Measurements from ENCODE around the gene SSRP1.
"Not testable (repeated sequence)": the region's sequence is repeated elsewhere in the genome, so short reads cannot be mapped to it uniquely, and the experiment has no call there.

The SSRP1 gene

DNA sequence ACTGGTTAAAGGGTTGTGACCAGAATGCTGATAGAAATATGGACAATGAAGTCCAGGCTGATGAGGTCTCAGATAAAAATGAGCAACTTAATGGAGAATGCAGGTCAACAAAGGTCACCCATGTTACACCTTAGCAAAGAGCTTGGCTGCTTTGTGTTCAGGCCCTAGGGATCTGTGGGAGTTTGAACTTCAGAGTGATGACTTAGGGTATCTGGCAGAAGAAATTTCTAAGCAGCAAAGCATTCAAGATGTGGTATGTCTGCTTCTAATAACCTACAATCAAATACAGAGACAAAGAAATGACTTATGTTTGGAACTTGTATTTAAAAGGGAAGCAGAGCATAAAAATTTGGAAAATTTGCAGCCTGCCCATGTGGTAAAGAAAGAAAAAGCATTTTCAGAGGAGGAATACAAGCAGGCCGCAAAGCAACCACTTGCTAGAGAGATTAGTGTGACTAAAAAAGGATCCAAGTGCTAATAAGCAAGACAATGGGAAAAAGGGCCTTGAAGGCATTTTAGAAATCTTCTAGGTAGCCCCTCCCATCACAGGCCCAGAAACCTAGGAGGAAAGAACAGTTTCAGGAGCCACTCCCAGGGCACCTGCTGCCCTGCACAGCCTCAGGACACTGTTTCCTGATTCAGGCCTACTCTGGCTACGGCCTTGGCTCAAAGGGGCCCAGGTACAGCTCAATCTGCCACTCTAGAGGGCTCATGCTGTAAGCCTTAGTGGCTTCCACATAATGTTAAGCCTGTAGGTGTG lies 52.3 kb downstream of the SSRP1 start:
- POLR2A ChIA-PET = no interaction called here

DNA sequence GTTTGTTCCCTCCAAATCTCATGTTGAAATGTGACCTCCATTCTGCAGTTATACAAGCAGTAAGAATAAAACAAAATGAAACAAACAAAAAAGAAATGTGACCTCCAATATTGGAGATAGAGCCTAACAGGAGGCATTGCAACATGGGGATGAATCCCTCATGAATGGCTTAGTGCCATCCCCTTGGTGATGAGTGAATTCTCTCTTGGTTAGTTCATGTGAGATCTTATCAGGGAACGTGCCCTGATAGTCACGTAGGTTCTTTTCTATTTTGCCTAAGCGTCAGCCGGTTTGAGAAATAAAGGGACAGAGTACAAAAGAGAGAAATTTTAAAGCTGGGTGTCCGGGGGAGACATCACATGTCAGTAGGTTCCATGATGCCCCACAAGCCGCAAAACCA lies 54.1 kb downstream of the SSRP1 start:
- H3K27ac ChIP-seq (ENCODE audit: extremely low read depth, low read depth, low read length); CTCF ChIA-PET; H3K4me3 ChIP-seq (ENCODE audit: low read depth, low read length); H3K4me1 ChIP-seq (ENCODE audit: control insufficient read depth, insufficient read depth, low read length); POLR2A ChIA-PET; H3K36me3 ChIP-seq (ENCODE audit: control insufficient read depth in 2 of 2, insufficient read depth in 1 of 2, low read length in 2 of 2); H3K9me3 ChIP-seq (ENCODE audit: control insufficient read depth, insufficient read depth, low read depth, low read length): not testable (repeated sequence)

More for the DNA sequence above, 52.3 kb downstream of the SSRP1 start:
- Histone ChIP-seq H3K27ac (ENCODE audit: extremely low read depth, low read depth, low read length) (no peak overlapping the region), H3K4me1 (ENCODE audit: control insufficient read depth, insufficient read depth, low read length) (no peaks in the 10 kb centered on the region), H3K4me3 (ENCODE audit: low read depth, low read length) (no peak overlapping the region), H3K36me3 (ENCODE audit: control insufficient read depth in 2 of 2, insufficient read depth in 1 of 2, low read length in 2 of 2) (no peaks in the 10 kb centered on the region), H3K9me3 (ENCODE audit: control insufficient read depth, insufficient read depth, low read depth, low read length) (no peaks in the 10 kb centered on the region)
- CTCF ChIA-PET = interaction anchor here (1.0 kb wide), 1 partner anchor 34 kb away, joined by 4 read pairs; no protein-coding TSS in a partner anchor
- no peak for TF ChIP-seq ZNF837 (tag by site-specific recombination; IDR thresholded peaks at IDR 0.05)
- TF ChIP-seq ZNF274 (IDR thresholded peaks at IDR 0.05; ENCODE audit: low read length) = no peak
- TF ChIP-seq ZNF274 (tag by site-specific recombination; IDR thresholded peaks at IDR 0.05; ENCODE audit: borderline replicate concordance) = no peak
- TF ChIP-seq, protein P1, sequence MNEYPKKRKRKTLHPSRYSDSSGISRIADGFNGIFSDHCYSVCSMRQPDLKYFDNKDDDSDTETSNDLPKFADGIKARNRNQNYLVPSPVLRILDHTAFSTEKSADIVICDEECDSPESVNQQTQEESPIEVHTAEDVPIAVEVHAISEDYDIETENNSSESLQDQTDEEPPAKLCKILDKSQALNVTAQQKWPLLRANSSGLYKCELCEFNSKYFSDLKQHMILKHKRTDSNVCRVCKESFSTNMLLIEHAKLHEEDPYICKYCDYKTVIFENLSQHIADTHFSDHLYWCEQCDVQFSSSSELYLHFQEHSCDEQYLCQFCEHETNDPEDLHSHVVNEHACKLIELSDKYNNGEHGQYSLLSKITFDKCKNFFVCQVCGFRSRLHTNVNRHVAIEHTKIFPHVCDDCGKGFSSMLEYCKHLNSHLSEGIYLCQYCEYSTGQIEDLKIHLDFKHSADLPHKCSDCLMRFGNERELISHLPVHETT (tag by site-specific recombination; IDR thresholded peaks at IDR 0.05) = no peak
- no peak for TF ChIP-seq ZXDB (tag by site-specific recombination; IDR thresholded peaks at IDR 0.05)
- TF ChIP-seq ZNF184 (tag by site-specific recombination; IDR thresholded peaks at IDR 0.05) = no peak
- no peak for TF ChIP-seq ZNF292 (tag by site-specific recombination; IDR thresholded peaks at IDR 0.05; ENCODE audit: borderline replicate concordance, low read depth)
- no peak for TF ChIP-seq ZFP69B (tag by site-specific recombination; IDR thresholded peaks at IDR 0.05)
- no peak for TF ChIP-seq ZFP41 (tag by site-specific recombination; IDR thresholded peaks at IDR 0.05; ENCODE audit: borderline replicate concordance)
- TF ChIP-seq, protein P2, sequence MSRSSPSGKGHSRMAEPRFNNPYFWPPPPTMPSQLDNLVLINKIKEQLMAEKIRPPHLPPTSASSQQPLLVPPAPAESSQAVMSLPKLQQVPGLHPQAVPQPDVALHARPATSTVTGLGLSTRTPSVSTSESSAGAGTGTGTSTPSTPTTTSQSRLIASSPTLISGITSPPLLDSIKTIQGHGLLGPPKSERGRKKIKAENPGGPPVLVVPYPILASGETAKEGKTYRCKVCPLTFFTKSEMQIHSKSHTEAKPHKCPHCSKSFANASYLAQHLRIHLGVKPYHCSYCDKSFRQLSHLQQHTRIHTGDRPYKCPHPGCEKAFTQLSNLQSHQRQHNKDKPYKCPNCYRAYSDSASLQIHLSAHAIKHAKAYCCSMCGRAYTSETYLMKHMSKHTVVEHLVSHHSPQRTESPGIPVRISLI (tag by site-specific recombination; IDR thresholded peaks at IDR 0.05) = no peak
- TF ChIP-seq, protein P3, sequence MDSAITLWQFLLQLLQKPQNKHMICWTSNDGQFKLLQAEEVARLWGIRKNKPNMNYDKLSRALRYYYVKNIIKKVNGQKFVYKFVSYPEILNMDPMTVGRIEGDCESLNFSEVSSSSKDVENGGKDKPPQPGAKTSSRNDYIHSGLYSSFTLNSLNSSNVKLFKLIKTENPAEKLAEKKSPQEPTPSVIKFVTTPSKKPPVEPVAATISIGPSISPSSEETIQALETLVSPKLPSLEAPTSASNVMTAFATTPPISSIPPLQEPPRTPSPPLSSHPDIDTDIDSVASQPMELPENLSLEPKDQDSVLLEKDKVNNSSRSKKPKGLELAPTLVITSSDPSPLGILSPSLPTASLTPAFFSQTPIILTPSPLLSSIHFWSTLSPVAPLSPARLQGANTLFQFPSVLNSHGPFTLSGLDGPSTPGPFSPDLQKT (IDR thresholded peaks at IDR 0.05; ENCODE audit: borderline replicate concordance, low read depth, low read length) = no peak
- no peak for TF ChIP-seq ZNF19 (tag by site-specific recombination; IDR thresholded peaks at IDR 0.05; ENCODE audit: low read depth)
- TF ChIP-seq ZNF658 (tag by site-specific recombination; IDR thresholded peaks at IDR 0.05) = no peak
- no peak for TF ChIP-seq ZNF223 (tag by site-specific recombination; IDR thresholded peaks at IDR 0.05)
- TF ChIP-seq, protein P4, sequence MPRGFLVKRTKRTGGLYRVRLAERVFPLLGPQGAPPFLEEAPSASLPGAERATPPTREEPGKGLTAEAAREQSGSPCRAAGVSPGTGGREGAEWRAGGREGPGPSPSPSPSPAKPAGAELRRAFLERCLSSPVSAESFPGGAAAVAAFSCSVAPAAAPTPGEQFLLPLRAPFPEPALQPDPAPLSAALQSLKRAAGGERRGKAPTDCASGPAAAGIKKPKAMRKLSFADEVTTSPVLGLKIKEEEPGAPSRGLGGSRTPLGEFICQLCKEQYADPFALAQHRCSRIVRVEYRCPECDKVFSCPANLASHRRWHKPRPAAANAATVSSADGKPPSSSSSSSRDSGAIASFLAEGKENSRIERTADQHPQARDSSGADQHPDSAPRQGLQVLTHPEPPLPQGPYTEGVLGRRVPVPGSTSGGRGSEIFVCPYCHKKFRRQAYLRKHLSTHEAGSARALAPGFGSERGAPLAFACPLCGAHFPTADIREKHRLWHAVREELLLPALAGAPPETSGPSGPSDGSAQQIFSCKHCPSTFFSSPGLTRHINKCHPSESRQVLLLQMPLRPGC (tag by site-specific recombination; IDR thresholded peaks at IDR 0.05) = no peak
- TF ChIP-seq, protein P5, sequence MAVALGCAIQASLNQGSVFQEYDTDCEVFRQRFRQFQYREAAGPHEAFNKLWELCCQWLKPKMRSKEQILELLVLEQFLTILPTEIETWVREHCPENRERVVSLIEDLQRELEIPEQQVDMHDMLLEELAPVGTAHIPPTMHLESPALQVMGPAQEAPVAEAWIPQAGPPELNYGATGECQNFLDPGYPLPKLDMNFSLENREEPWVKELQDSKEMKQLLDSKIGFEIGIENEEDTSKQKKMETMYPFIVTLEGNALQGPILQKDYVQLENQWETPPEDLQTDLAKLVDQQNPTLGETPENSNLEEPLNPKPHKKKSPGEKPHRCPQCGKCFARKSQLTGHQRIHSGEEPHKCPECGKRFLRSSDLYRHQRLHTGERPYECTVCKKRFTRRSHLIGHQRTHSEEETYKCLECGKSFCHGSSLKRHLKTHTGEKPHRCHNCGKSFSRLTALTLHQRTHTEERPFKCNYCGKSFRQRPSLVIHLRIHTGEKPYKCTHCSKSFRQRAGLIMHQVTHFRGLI (tag by site-specific recombination; IDR thresholded peaks at IDR 0.05) = no peak

Data from HEK293 (cell line).